K562 (cell line): ENCODE data around the gene PRDM4. TPM values are rescaled to one million over a fixed set of nuclear protein-coding genes. Genes with fewer than 3 reads are reported as not detected.
A peak's percentile ranks its signal among the peaks of the same experiment; 100 is the strongest.

ENCODE experiments used
- ARID3B ChIP-seq: fragments of 250-450 bp; sonication (Bioruptor Pico); IDR thresholded peaks from 2 replicates; pipeline ENCODE4 v1.4.0; 2020; ENCODE audit warnings: borderline replicate concordance
- EP300 ChIP-seq: IDR thresholded peaks from 2 replicates; pipeline ENCODE4 v1.6.1; 2012; ENCODE audit warnings: low read length, improper control_type of control experiment
- HOMEZ ChIP-seq: fragments of 250-450 bp; sonication (Bioruptor Pico); IDR thresholded peaks from 2 replicates; pipeline ENCODE4 v1.4.0; 2020; ENCODE audit warnings: mild to moderate bottlenecking, moderate library complexity
- ILF3 ChIP-seq: fragments of 450-650 bp; IDR thresholded peaks from 2 replicates; pipeline ENCODE4 v1.6.1; 2018; ENCODE audit warnings: antibody characterized with exemption, mild to moderate bottlenecking, moderate library complexity, borderline replicate concordance
- KHSRP ChIP-seq: fragments of 450-650 bp; IDR thresholded peaks from 2 replicates; pipeline ENCODE4 v1.6.1; 2017
- MAFF ChIP-seq: IDR thresholded peaks from 2 replicates; pipeline ENCODE4 v1.6.1; 2012; ENCODE audit warnings: low read length, improper control_type of control experiment
- MYNN ChIP-seq, 2 experiments: sonication (generic); formaldehyde crosslinking in 1 of 2; IDR thresholded peaks; 2 replicates each; pipeline versions ENCODE4 v1.5.0 to v1.6.1; 2016 to 2020; ENCODE audit warnings: antibody characterized with exemption in 1 of 2, missing genetic modification reagents in 1 of 2
- NFE2L1 ChIP-seq: fragments of 450-650 bp; IDR thresholded peaks from 2 replicates; pipeline ENCODE4 v1.6.1; 2016; ENCODE audit warnings: missing genetic modification characterization, low read depth, mild to moderate bottlenecking, missing compliant biosample characterization, moderate library complexity, borderline replicate concordance
- NR3C1 ChIP-seq: sonication (generic); formaldehyde crosslinking; IDR thresholded peaks from 2 replicates; pipeline ENCODE4 v1.8.1; 2022; ENCODE audit warnings: missing genetic modification reagents
- ZNF224 ChIP-seq: sonication (generic); formaldehyde crosslinking; IDR thresholded peaks from 2 replicates; pipeline ENCODE4 v1.8.0; 2022; ENCODE audit warnings: mild to moderate bottlenecking, missing genetic modification reagents
- ZNF41 ChIP-seq: fragments of 250-450 bp; sonication (Bioruptor Pico); conservative IDR thresholded peaks from 2 replicates; pipeline ENCODE4 v1.4.0; 2020; ENCODE audit warnings: mild to moderate bottlenecking
- ZNF785 ChIP-seq: fragments of 250-450 bp; sonication (Bioruptor Pico); IDR thresholded peaks from 2 replicates; pipeline ENCODE4 v1.4.0; 2020; ENCODE audit warnings: mild to moderate bottlenecking
- polyA plus RNA-seq, 8 experiments: library from polyadenylated mRNA; depleted of rRNA in 4 of 8; stranded (reverse) in 5 of 8; unstranded in 3 of 8; fragments of >200 nt; fragmentation: Nextera tagmentation in 2 of 8; fragmentation: Illumina TruSeq in 1 of 8; extraction: Ambion mirVana in 2 of 8; extraction: Trizol in 1 of 8; gene quantifications; 2 replicates each; pipeline versions ENCODE4 v1.2.1 to v1.2.3, GENCODE V29; 2011 to 2014; ENCODE audit warnings: inconsistent platforms in 1 of 8, missing spikeins in 1 of 8
- total RNA-seq, 7 experiments: library from RNA; depleted of rRNA in 6 of 7; stranded (reverse); fragments of >200 nt in 6 of 7; fragmentation: Illumina TruSeq in 2 of 7; extraction: Trizol in 2 of 7; gene quantifications; 2 replicates each; pipeline versions ENCODE4 v1.2.1 to v1.2.3, GENCODE V29; 2011 to 2021; ENCODE audit warnings: low replicate concordance in 1 of 7
- TF ChIP-seq, protein P1 (sequence below), 3 experiments: fragments of 200-800 bp in 1 of 3; fragments of 250-450 bp in 1 of 3; fragments of 450-650 bp in 1 of 3; sonication (Bioruptor Pico) in 1 of 3; sonication (Bioruptor generic) in 1 of 3; formaldehyde crosslinking in 1 of 3; IDR thresholded peaks; 2 replicates each; pipeline versions ENCODE4 v1.6.1 to v1.8.0; 2016 to 2022; ENCODE audit warnings: mild to moderate bottlenecking in 2 of 3, missing genetic modification characterization in 2 of 3, missing compliant biosample characterization in 1 of 3, moderate library complexity in 1 of 3
- TF ChIP-seq, protein P2 (sequence below): sonication (generic); formaldehyde crosslinking; IDR thresholded peaks from 2 replicates; pipeline ENCODE4 v1.8.0; 2022; ENCODE audit warnings: missing genetic modification reagents, mild to moderate bottlenecking, borderline replicate concordance
- TF ChIP-seq, protein P3 (sequence below): sonication (generic); formaldehyde crosslinking; IDR thresholded peaks from 2 replicates; pipeline ENCODE4 v1.8.0; 2022; ENCODE audit warnings: mild to moderate bottlenecking, missing genetic modification reagents

PRDM4 gene
- total and polyA plus RNA-seq, 9 of the 15 experiments (the other 6 are each of a cell fraction or from before 2014, with no cell fraction given): 5.9 to 26.0 (median 20.0) TPM

GRCh38 chr12:107760809-107761501, at the start of gene PRDM4 (continued):
- TF ChIP-seq, protein P1, sequence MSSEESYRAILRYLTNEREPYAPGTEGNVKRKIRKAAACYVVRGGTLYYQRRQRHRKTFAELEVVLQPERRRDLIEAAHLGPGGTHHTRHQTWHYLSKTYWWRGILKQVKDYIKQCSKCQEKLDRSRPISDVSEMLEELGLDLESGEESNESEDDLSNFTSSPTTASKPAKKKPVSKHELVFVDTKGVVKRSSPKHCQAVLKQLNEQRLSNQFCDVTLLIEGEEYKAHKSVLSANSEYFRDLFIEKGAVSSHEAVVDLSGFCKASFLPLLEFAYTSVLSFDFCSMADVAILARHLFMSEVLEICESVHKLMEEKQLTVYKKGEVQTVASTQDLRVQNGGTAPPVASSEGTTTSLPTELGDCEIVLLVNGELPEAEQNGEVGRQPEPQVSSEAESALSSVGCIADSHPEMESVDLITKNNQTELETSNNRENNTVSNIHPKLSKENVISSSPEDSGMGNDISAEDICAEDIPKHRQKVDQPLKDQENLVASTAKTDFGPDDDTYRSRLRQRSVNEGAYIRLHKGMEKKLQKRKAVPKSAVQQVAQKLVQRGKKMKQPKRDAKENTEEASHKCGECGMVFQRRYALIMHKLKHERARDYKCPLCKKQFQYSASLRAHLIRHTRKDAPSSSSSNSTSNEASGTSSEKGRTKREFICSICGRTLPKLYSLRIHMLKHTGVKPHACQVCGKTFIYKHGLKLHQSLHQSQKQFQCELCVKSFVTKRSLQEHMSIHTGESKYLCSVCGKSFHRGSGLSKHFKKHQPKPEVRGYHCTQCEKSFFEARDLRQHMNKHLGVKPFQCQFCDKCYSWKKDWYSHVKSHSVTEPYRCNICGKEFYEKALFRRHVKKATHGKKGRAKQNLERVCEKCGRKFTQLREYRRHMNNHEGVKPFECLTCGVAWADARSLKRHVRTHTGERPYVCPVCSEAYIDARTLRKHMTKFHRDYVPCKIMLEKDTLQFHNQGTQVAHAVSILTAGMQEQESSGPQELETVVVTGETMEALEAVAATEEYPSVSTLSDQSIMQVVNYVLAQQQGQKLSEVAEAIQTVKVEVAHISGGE (CRISPR knock-in tag; IDR thresholded peaks at IDR 0.05): peak in 1 of 3 experiments; percentile 82; a peak in 2 of 6 replicates
- TF ChIP-seq ILF3 (peak; percentile 78; the same call in 1 of the 2 replicates), ZNF41 (no peak), MYNN (IDR thresholded peaks at IDR 0.05) (no peak), MYNN (CRISPR knock-in tag; IDR thresholded peaks at IDR 0.05) (no peak), NR3C1 (CRISPR knock-in tag) (peak; percentile 65; the same call in 1 of the 2 replicates), KHSRP (no peak), ZNF224 (CRISPR knock-in tag) (no peak), EP300 (no peak), ZNF785 (no peak), MAFF (no peak), HOMEZ (CRISPR knock-in tag) (no peak), ARID3B (no peak), NFE2L1 (no peak)
- TF ChIP-seq, protein P2, sequence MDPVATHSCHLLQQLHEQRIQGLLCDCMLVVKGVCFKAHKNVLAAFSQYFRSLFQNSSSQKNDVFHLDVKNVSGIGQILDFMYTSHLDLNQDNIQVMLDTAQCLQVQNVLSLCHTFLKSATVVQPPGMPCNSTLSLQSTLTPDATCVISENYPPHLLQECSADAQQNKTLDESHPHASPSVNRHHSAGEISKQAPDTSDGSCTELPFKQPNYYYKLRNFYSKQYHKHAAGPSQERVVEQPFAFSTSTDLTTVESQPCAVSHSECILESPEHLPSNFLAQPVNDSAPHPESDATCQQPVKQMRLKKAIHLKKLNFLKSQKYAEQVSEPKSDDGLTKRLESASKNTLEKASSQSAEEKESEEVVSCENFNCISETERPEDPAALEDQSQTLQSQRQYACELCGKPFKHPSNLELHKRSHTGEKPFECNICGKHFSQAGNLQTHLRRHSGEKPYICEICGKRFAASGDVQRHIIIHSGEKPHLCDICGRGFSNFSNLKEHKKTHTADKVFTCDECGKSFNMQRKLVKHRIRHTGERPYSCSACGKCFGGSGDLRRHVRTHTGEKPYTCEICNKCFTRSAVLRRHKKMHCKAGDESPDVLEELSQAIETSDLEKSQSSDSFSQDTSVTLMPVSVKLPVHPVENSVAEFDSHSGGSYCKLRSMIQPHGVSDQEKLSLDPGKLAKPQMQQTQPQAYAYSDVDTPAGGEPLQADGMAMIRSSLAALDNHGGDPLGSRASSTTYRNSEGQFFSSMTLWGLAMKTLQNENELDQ: no peak
- TF ChIP-seq, protein P3, sequence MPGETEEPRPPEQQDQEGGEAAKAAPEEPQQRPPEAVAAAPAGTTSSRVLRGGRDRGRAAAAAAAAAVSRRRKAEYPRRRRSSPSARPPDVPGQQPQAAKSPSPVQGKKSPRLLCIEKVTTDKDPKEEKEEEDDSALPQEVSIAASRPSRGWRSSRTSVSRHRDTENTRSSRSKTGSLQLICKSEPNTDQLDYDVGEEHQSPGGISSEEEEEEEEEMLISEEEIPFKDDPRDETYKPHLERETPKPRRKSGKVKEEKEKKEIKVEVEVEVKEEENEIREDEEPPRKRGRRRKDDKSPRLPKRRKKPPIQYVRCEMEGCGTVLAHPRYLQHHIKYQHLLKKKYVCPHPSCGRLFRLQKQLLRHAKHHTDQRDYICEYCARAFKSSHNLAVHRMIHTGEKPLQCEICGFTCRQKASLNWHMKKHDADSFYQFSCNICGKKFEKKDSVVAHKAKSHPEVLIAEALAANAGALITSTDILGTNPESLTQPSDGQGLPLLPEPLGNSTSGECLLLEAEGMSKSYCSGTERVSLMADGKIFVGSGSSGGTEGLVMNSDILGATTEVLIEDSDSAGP (CRISPR knock-in tag): no peak
